Activated B cell treated with CpG ODN at 0.5 μM for 24 hours (primary cell): ENCODE results near the gene PDRG1. TPM values are rescaled to one million over a fixed set of nuclear protein-coding genes. Genes with fewer than 3 reads are reported as not detected.

ENCODE experiments used
- ATAC-seq: fragments of 200-7000 bp; cut with Tn5 transposase; one replicate; pipeline ENCODE4 v1.10.0; 2021; ENCODE audit warnings: low read depth, mild to moderate bottlenecking, moderate library complexity
- CTCF ChIA-PET: fragments of 350-600 bp; sonication (Branson Sonifier 250); formaldehyde crosslinking; loops from one replicate; lab custom pipeline; 2021; ENCODE audit warnings: antibody characterized with exemption; lab: Charles Lee
- POLR2A ChIA-PET: fragments of 350-600 bp; sonication (Branson Sonifier 250); formaldehyde crosslinking; loops from one replicate; lab custom pipeline; 2021; ENCODE audit warnings: antibody characterized with exemption; lab: Charles Lee
- DNase-seq: peaks from one replicate; pipeline ENCODE4 v3.0.0; 2022
- H3K27ac Mint-ChIP-seq: one replicate; pipeline ENCODE4 v1.8.0; 2020; ENCODE audit warnings: mixed read lengths
- H3K27me3 Mint-ChIP-seq: one replicate; pipeline ENCODE4 v1.8.0; 2021; ENCODE audit warnings: mixed read lengths
- H3K36me3 Mint-ChIP-seq: one replicate; pipeline ENCODE4 v1.8.0; 2021; ENCODE audit warnings: low read depth, mixed read lengths
- H3K4me1 Mint-ChIP-seq: one replicate; pipeline ENCODE4 v1.8.0; 2021; ENCODE audit warnings: mixed read lengths
- H3K4me3 Mint-ChIP-seq: one replicate; pipeline ENCODE4 v1.8.0; 2020; ENCODE audit warnings: mild to moderate bottlenecking, mixed read lengths
- H3K9me3 Mint-ChIP-seq: one replicate; pipeline ENCODE4 v1.8.0; 2020; ENCODE audit warnings: mixed read lengths
- CTCF ChIP-seq: fragments of 200-600 bp; IDR thresholded peaks from one replicate; pipeline ENCODE4 v1.8.0; 2022; ENCODE audit warnings: antibody characterized with exemption, mild to moderate bottlenecking
- intact Hi-C: fragments of 100-400 bp; cut with micrococcal nuclease; formaldehyde crosslinking; loops from one replicate; pipeline ENCODE4 v1.15.1; 2024
- total RNA-seq: library from RNA; stranded (reverse); gene quantifications from 2 replicates; pipeline ENCODE4 v1.2.3, GENCODE V29; 2022

Gene PDRG1
- total RNA-seq, 1 donor from 2014 or later, result 16.4 TPM

GRCh38 chr20:31951203-31951529, 680 bp downstream of the PDRG1 start:
- Mint-ChIP-seq H3K9me3 (no peaks in the 10 kb centered on the region), H3K4me1 (peaks cover 30% of the 10 kb centered on the region), H3K36me3 (peaks cover 41% of the 10 kb centered on the region), H3K27ac (peak overlapping the region; percentile 95), H3K4me3 (peak overlapping the region; percentile 99), H3K27me3 (peaks cover 8% of the 10 kb centered on the region)
- DNase-seq (no peak), ATAC-seq (no peak)
- intact Hi-C loops, result loop anchor here (5.0 to 10.0 kb wide), 2 partner anchors 156 to 254 kb away; partner anchors contain the start of genes PLAGL2, POFUT1 and TM9SF4
- POLR2A ChIA-PET, result interaction anchor here (1.2 to 2.7 kb wide), 7 partner anchors 9 to 99 kb away, joined by 3 to 22 read pairs (median 6); no protein-coding TSS in a partner anchor
- CTCF ChIA-PET, result interaction anchor here (0.8 to 6.6 kb wide), 10 partner anchors 55 to 228 kb away, joined by 3 to 126 read pairs (median 8); no protein-coding TSS in a partner anchor
- TF ChIP-seq CTCF, result no peak

- peaks cover 30% of the 10 kb centered on the region for H3K4me1 Mint-ChIP-seq
- H3K27ac Mint-ChIP-seq, result no peak overlapping the region
- POLR2A ChIA-PET, result interaction anchor here (2.7 kb wide), 1 partner anchor 8 kb away, joined by 6 read pairs; no protein-coding TSS in a partner anchor
- ATAC-seq (no peak), DNase-seq (no peak)
- peaks cover 51% of the 10 kb centered on the region for H3K36me3 Mint-ChIP-seq
- H3K27me3 Mint-ChIP-seq, result peaks cover 6% of the 10 kb centered on the region
- no peak for TF ChIP-seq CTCF
- intact Hi-C loops, result loop anchor here (5.0 to 10.0 kb wide), 2 partner anchors 157 to 255 kb away; partner anchors contain the start of genes PLAGL2, POFUT1 and TM9SF4
- peak overlapping the region; percentile 99 for H3K4me3 Mint-ChIP-seq
- H3K9me3 Mint-ChIP-seq, result no peaks in the 10 kb centered on the region
- CTCF ChIA-PET, result interaction anchor here (3.4 to 6.6 kb wide), 2 partner anchors 80 to 96 kb away, joined by 20 to 126 read pairs; no protein-coding TSS in a partner anchor
Observed at GRCh38 chr20:31949877-31950646, 1.8 kb downstream of the PDRG1 start.

GRCh38 chr20:31948008-31948407, 3.8 kb downstream of the PDRG1 start:
- H3K36me3 Mint-ChIP-seq, result peaks cover 65% of the 10 kb centered on the region
- no peak overlapping the region for H3K27ac Mint-ChIP-seq
- H3K9me3 Mint-ChIP-seq, result no peaks in the 10 kb centered on the region
- intact Hi-C loops, result no loop called here
- H3K27me3 Mint-ChIP-seq, result no peaks in the 10 kb centered on the region
- POLR2A ChIA-PET, result interaction anchor here (0.6 kb wide), 1 partner anchor 9 kb away, joined by 3 read pairs; no protein-coding TSS in a partner anchor
- H3K4me1 Mint-ChIP-seq, result peaks cover 30% of the 10 kb centered on the region
- ATAC-seq (no peak), DNase-seq (no peak)
- TF ChIP-seq CTCF, result no peak
- no peak overlapping the region for H3K4me3 Mint-ChIP-seq
- CTCF ChIA-PET, result interaction anchor here (0.6 to 2.7 kb wide), 2 partner anchors 93 to 96 kb away, joined by 3 to 16 read pairs; no protein-coding TSS in a partner anchor

GRCh38 chr20:31945785-31946184, 6.1 kb downstream of the PDRG1 start:
- no peaks in the 10 kb centered on the region for H3K27me3 Mint-ChIP-seq
- H3K36me3 Mint-ChIP-seq, result peaks cover 73% of the 10 kb centered on the region
- no peaks in the 10 kb centered on the region for H3K9me3 Mint-ChIP-seq
- ChIA-PET POLR2A (no interaction called here), CTCF (no interaction called here)
- ATAC-seq, result no peak
- peaks cover 17% of the 10 kb centered on the region for H3K4me1 Mint-ChIP-seq
- DNase-seq, result no peak
- no peak for TF ChIP-seq CTCF
- intact Hi-C loops, result no loop called here
- H3K27ac Mint-ChIP-seq, result no peak overlapping the region
- H3K4me3 Mint-ChIP-seq, result no peak overlapping the region

- no peak for TF ChIP-seq CTCF
- no peak for ATAC-seq
- Mint-ChIP-seq H3K36me3 (peaks cover 73% of the 10 kb centered on the region), H3K4me3 (no peak overlapping the region), H3K4me1 (peaks cover 12% of the 10 kb centered on the region), H3K27me3 (no peaks in the 10 kb centered on the region), H3K27ac (no peak overlapping the region), H3K9me3 (no peaks in the 10 kb centered on the region)
- intact Hi-C loops, result no loop called here
- ChIA-PET CTCF (no interaction called here), POLR2A (no interaction called here)
- DNase-seq, result no peak
Observed at GRCh38 chr20:31945319-31945718, 6.5 kb downstream of the PDRG1 start.
